Adrenal gland (tissue), 5 donors: ENCODE results near the gene ABAT.

Experiments used
- CTCF ChIP-seq, 6 experiments: fragments of 450-650 bp in 4 of 6; fragments of 200-600 bp in 2 of 6; sonication (generic) in 1 of 6; IDR thresholded peaks; 1 replicate in 5 of 6; 2 replicates in 1 of 6; pipeline versions ENCODE4 v1.5.1 to v1.8.0; 2016 to 2021; ENCODE audit warnings: antibody characterized with exemption in 6 of 6, mild to moderate bottlenecking in 2 of 6, moderate library complexity in 1 of 6
- POLR2A ChIP-seq, 2 donors: fragments of 450-650 bp; IDR thresholded peaks; one replicate each; pipeline ENCODE4 v1.6.1; 2017; ENCODE audit warnings: antibody characterized with exemption in 2 of 2, mild to moderate bottlenecking in 2 of 2, moderate library complexity in 1 of 2
- donor health status: DM: no; HTN: no; CAD: no.

- no peak for TF ChIP-seq CTCF (IDR thresholded peaks at IDR 0.05)
- TF ChIP-seq POLR2A (IDR thresholded peaks at IDR 0.05): no peak
Observed at GRCh38 chr16:8697965-8698364, 23.5 kb downstream of the ABAT start.
